Bronchial epithelial cell (primary cell): ENCODE data around the gene IPO7. TPM values are rescaled to one million over a fixed set of nuclear protein-coding genes. Genes with fewer than 3 reads are reported as not detected.
"Not testable (repeated sequence)": the region's sequence is repeated elsewhere in the genome, so short reads cannot be mapped to it uniquely, and the experiment has no call there.

ENCODE experiments used
- DNase-seq: peaks from one replicate; pipeline ENCODE4 v3.0.0-alpha.2; 2010; ENCODE audit warnings: low read depth
- FAIRE-seq: peaks from 2 replicates; lab custom pipeline; 2011; peaks lifted over from hg19 to GRCh38; lab: Jason Lieb, UNC
- H3K27me3 ChIP-seq: 2 replicates; pipeline ENCODE4 v1.5.1; 2011; ENCODE audit warnings: low read length; ENCODE audit not compliant: control insufficient read depth, insufficient read depth
- H3K36me3 ChIP-seq: 2 replicates; pipeline ENCODE4 v1.5.1; 2011; ENCODE audit warnings: low read length; ENCODE audit not compliant: control insufficient read depth, insufficient read depth
- H3K4me3 ChIP-seq: 2 replicates; pipeline ENCODE4 v1.5.1; 2011; ENCODE audit warnings: mild to moderate bottlenecking, low read depth, low read length, control low read depth
- total RNA-seq: library from RNA; depleted of rRNA; stranded (reverse); fragments of >200 nt; gene quantifications from 2 replicates; pipeline ENCODE4 v1.2.1, GENCODE V29; 2014
- TF ChIP-seq, protein P1 (sequence below): IDR thresholded peaks from 2 replicates; pipeline ENCODE4 v1.5.1; 2011; ENCODE audit warnings: mild to moderate bottlenecking, moderate library complexity, low read length, control low read depth, inconsistent platforms; ENCODE audit not compliant: insufficient read depth, severe bottlenecking

The IPO7 gene
- total RNA-seq, 1 donor from 2014 or later: 109 TPM

DNA sequence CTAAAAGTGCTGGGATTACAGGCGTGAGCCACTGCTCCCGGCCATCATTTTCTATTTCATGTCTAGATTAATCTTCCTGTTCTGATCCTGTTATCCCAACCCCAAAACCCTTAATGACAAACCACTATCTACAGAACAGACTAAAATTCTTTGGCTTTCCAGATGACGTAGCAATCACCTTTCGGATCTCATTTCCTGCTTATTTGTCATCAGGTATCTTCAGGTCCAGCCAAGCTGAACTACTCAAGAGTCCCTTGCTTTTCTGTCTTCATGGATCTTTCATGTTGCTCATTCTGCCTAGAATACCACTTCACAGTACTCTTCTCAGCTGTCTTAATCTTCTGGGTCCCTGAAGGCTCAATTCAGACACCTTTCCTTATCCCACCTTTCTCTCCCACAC is 27.4 kb upstream of the IPO7 start:
- TF ChIP-seq, protein P1, sequence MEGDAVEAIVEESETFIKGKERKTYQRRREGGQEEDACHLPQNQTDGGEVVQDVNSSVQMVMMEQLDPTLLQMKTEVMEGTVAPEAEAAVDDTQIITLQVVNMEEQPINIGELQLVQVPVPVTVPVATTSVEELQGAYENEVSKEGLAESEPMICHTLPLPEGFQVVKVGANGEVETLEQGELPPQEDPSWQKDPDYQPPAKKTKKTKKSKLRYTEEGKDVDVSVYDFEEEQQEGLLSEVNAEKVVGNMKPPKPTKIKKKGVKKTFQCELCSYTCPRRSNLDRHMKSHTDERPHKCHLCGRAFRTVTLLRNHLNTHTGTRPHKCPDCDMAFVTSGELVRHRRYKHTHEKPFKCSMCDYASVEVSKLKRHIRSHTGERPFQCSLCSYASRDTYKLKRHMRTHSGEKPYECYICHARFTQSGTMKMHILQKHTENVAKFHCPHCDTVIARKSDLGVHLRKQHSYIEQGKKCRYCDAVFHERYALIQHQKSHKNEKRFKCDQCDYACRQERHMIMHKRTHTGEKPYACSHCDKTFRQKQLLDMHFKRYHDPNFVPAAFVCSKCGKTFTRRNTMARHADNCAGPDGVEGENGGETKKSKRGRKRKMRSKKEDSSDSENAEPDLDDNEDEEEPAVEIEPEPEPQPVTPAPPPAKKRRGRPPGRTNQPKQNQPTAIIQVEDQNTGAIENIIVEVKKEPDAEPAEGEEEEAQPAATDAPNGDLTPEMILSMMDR: no peak
- Histone ChIP-seq H3K27me3 (no peaks in the 10 kb centered on the region), H3K36me3 (no peaks in the 10 kb centered on the region), H3K4me3 (no peak overlapping the region)
- DNase-seq (peak; percentile 68), FAIRE-seq (no peak)

DNA sequence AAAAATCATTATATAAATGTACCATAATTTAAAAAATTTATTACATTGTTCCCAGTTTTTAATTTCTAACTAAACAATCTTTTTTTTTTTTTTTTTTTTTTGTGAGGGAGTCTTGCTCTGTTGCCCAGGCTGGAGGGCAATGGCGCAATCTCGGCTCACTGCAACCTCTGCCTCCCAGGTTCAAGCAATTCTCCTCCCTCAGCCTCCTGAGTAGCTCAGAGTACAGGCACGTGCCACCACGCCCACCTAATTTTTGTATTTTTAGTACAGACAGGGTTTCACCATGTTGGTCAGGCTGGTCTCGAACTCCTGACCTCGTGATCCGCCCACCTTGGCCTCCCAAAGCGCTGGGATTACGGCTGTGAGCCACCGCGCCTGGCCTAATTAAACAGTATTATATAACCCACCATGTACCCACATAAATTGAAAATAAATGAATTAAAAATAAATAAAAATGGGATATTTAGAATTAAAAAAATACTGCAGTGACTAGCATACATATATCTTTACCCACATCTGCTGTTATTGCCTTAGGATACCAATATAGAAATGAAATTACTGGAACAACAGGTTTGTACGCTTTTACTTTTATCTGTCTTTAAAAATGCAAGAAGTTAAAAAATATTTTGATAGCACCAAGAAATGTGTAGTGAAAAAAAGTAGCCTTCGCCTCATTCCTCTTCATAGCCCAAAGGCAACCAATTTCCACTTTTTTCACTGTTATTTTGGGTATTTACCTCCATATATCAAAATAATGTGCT is 23.4 kb upstream of the IPO7 start:
- not testable (repeated sequence) for FAIRE-seq
- DNase-seq: peak; percentile 8

DNA sequence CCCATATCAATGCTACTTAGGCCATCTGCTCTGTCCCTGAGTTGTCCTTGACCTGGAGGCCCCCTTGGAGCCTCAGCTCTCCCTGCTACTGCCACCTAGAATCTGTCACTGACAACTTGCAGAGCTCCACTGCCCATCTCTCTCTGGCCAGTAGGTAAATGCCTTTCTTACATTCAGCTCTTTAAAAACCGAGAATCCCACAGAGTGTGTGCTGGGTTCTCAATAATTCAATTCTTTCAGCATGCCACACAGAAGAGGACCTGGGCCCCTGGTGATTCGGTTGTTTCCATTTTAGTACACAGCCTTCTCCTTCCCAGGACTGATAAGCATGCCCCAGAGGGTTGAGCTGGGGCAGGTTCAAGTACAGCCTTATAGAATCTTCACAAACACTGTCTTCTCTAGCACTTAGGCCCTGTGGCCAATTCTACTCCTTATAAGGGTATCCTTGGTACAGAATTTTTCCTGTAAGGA is 22.0 kb upstream of the IPO7 start:
- Histone ChIP-seq H3K27me3 (no peaks in the 10 kb centered on the region), H3K36me3 (no peaks in the 10 kb centered on the region), H3K4me3 (no peak overlapping the region)
- FAIRE-seq (no peak), DNase-seq (no peak)
- TF ChIP-seq, protein P1: no peak

More for the DNA sequence above, 23.4 kb upstream of the IPO7 start:
- H3K4me3 ChIP-seq, H3K27me3 ChIP-seq, H3K36me3 ChIP-seq: not testable (repeated sequence)

GRCh38 chr11:9363954-9364912 is 20.2 kb upstream of the IPO7 start:
- TF ChIP-seq, protein P1: no peak
- no peaks in the 10 kb centered on the region for H3K27me3 ChIP-seq
- DNase-seq: peak; percentile 93
- H3K4me3 ChIP-seq: peak overlapping the region; percentile 30
- no peaks in the 10 kb centered on the region for H3K36me3 ChIP-seq
- FAIRE-seq: no peak

- TF ChIP-seq, protein P1: no peak
- no peak overlapping the region for H3K4me3 ChIP-seq
- DNase-seq: no peak
- no peak for FAIRE-seq
- H3K27me3 ChIP-seq: no peaks in the 10 kb centered on the region
- no peaks in the 10 kb centered on the region for H3K36me3 ChIP-seq
Measured at GRCh38 chr11:9367551-9367950, 16.9 kb upstream of the IPO7 start.

DNA sequence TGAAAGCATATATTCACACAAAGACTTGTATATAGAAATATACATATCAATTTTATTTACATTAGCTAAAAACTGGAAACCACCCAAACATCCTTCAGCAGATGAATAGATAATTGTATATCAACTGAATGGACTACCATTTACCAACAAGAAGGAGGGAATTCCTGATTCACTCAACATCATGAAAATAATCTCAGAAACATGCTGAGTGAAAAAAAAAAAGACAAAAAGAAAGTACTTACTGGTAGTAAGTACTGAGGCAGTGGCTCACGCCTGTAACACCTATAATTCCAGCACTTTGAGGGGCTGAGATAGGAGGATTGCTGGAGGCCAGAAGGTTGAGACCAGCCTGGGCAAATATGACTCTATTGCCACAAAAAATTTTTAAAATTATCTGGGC is 7.4 kb upstream of the IPO7 start:
- no peak overlapping the region for H3K4me3 ChIP-seq
- no peaks in the 10 kb centered on the region for H3K27me3 ChIP-seq
- FAIRE-seq (no peak), DNase-seq (no peak)
- H3K36me3 ChIP-seq: no peaks in the 10 kb centered on the region
- TF ChIP-seq, protein P1: no peak
